ENCODE measurements around the gene NRL. TPM values are rescaled to one million over a fixed set of nuclear protein-coding genes. Genes with fewer than 3 reads are reported as not detected.

Gene NRL
- total RNA-seq, 1 donor, result 0.86 TPM

DNA sequence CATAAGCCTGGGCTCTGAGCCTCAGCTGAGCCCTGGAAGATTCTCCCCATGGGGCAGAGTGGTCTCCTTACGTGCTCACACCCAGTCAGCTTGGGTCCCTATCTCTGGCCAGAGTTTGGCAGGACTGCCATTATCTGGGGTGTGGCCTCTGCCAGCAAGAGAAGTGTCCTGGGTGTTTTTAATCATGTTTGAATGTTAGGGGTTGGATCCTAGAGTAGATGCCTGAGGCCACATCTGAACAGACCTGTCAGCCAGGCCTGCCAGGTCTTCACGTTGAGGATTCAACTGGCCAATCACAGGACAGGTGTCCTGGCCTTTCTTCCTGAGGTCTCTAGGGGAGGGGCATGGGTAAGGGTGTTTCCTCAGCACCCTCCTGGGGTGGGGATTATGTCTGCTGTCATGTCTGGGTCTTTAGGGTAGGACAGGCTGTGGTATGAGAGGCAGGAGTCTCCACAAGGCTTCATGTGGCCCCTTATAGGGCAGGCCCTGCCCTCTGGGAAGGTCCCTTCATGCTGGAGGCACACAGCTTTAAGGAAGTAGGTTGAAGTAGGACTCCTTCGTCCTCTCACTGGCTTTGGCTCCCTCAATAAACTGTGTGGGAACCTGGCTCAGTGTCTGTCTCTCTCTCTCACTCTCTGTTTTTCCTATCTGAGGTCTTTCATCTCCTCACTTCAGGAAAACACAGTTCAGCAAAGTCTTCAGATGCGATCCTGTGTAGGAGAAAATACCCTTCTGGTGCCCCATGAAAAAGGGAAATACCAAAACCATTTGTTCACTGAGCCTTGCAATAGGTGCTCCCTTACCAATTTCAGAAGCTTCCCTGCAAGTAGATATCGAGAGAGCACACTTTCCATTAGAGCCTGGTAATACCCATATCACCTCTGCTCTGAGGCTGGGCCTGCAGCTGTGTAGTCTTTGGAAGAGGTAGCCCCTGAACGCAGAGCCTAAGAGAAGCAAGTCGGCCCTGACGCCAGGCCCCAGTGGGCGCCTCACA, 9.0 kb upstream of the NRL start:
- no peak overlapping the region for H3K4me3 ChIP-seq (ENCODE audit: low read depth, low read length)
- TF ChIP-seq, protein P1, sequence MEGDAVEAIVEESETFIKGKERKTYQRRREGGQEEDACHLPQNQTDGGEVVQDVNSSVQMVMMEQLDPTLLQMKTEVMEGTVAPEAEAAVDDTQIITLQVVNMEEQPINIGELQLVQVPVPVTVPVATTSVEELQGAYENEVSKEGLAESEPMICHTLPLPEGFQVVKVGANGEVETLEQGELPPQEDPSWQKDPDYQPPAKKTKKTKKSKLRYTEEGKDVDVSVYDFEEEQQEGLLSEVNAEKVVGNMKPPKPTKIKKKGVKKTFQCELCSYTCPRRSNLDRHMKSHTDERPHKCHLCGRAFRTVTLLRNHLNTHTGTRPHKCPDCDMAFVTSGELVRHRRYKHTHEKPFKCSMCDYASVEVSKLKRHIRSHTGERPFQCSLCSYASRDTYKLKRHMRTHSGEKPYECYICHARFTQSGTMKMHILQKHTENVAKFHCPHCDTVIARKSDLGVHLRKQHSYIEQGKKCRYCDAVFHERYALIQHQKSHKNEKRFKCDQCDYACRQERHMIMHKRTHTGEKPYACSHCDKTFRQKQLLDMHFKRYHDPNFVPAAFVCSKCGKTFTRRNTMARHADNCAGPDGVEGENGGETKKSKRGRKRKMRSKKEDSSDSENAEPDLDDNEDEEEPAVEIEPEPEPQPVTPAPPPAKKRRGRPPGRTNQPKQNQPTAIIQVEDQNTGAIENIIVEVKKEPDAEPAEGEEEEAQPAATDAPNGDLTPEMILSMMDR (IDR thresholded peaks at IDR 0.05; ENCODE audit: insufficient read depth, low read depth, low read length), result no peak
- DNase-seq (ENCODE audit: low read depth), result no peak

DNA sequence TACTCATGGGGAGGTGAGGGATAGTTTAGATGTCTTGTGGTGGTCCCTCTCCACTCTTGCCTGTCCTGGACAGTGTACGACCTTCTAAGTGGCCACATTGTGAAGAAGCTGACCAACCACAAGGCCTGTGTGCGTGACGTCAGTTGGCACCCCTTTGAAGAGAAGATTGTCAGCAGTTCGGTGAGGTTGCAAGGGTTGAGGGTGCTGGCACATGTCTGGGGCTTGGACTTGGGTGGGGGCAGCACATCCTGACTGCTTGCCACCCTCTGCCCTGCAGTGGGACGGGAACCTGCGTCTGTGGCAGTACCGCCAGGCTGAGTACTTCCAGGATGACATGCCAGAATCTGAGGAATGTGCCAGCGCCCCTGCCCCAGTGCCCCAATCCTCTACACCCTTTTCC, 8.1 kb upstream of the NRL start:
- no peak for DNase-seq (ENCODE audit: low read depth)
- no peak overlapping the region for H3K4me3 ChIP-seq (ENCODE audit: low read depth, low read length)
- TF ChIP-seq, protein P1 (IDR thresholded peaks at IDR 0.05; ENCODE audit: insufficient read depth, low read depth, low read length), result no peak

DNA sequence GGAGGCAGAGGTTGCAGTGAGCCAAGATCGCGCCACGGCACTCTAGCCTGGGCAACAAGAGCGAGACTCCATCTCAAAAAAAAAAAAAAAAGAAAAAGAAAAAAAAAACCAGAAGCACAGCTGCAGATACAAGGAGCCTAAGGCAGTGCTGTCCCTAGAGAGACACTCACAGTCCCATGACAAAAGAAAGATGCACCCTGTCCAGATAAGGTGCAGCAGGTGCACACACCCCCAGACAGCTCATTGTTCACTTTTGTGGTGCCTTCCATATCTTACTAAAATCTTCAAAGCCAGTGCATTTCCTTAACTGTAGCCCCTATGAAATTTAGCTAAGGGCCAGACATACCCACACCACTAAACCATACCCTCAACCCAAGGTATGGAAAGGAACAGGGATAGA, 7.7 kb upstream of the NRL start:
- TF ChIP-seq, protein P1 (IDR thresholded peaks at IDR 0.05; ENCODE audit: insufficient read depth, low read depth, low read length), result no peak
- DNase-seq (ENCODE audit: low read depth), result no peak
- no peak overlapping the region for H3K4me3 ChIP-seq (ENCODE audit: low read depth, low read length)

DNA sequence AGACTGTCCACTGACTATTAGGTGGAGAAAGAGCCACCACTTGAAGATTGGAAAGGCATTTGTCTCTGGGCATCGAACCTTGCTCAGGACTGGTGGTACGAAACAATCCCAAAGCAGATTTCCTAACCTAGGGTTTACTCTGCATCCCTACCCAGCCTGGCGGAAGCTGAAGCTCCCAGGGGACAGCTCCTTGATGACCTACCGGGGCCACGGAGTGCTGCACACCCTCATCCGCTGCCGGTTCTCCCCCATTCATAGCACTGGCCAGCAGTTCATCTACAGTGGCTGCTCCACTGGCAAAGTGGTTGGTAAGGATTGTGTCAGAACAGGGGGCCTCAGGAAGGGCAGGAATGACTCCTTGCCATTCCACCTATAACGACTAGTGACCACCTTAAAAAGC, 6.5 kb upstream of the NRL start:
- TF ChIP-seq, protein P1 (IDR thresholded peaks at IDR 0.05; ENCODE audit: insufficient read depth, low read depth, low read length), result no peak
- no peak for DNase-seq (ENCODE audit: low read depth)
- H3K4me3 ChIP-seq (ENCODE audit: low read depth, low read length), result no peak overlapping the region

DNA sequence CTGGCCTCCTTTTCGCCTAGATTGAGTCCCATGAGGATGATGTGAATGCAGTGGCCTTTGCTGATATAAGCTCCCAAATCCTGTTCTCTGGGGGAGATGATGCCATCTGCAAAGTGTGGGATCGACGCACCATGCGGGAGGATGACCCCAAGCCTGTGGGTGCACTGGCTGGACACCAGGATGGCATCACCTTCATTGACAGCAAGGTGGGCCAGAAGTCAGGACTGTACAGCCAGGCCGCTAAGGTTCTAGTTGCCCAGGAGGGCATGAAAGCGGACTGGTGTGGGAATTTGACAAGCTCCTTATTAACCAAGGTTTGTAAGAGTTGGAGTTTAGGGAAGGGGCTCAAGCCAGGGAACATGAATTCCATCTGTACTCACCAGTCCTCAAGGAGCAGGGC, 4.9 kb upstream of the NRL start:
- no peak for DNase-seq (ENCODE audit: low read depth)
- no peak overlapping the region for H3K4me3 ChIP-seq (ENCODE audit: low read depth, low read length)
- TF ChIP-seq, protein P1 (IDR thresholded peaks at IDR 0.05; ENCODE audit: insufficient read depth, low read depth, low read length), result no peak

DNA sequence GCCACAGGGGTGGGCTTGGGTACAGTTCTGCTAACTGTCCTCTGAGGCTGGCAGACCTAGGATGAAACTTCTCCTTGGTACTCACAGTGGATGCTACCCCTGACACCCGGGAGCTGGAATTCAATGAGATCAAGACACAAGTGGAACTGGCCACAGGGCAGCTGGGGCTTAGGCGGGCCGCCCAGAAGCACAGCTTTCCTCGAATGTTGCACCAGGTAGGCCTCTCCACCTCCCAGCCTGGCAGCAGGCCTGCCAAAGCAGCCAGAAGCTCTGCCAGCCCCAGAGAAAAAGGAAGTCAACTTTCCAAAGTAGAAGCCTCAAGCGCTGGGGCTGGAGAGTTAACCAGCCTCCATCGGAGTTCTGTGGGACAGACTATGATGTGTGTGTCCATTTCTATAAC, 2.4 kb upstream of the NRL start:
- no peak overlapping the region for H3K4me3 ChIP-seq (ENCODE audit: low read depth, low read length)
- TF ChIP-seq, protein P1 (IDR thresholded peaks at IDR 0.05; ENCODE audit: insufficient read depth, low read depth, low read length), result no peak
- no peak for DNase-seq (ENCODE audit: low read depth)

Data from fibroblast of villous mesenchyme (primary cell).